C4-2B (cell line): ENCODE measurements around the gene GLB1L3.
A peak's percentile ranks its signal among the peaks of the same experiment; 100 is the strongest.

Experiments used
- H3K27ac ChIP-seq: fragments of 450-650 bp; 2 replicates; pipeline ENCODE4 v1.5.1; 2017
- CTCF ChIP-seq: fragments of 450-650 bp; conservative IDR thresholded peaks from 2 replicates; pipeline ENCODE4 v1.5.1; 2017; ENCODE audit warnings: mild to moderate bottlenecking
- ZFX ChIP-seq: fragments of 450-650 bp; IDR thresholded peaks from 2 replicates; pipeline ENCODE4 v1.6.1; 2017

GLB1L3 gene

GRCh38 chr11:134244593-134244992, 31.6 kb upstream of the GLB1L3 start:
- H3K27ac ChIP-seq: no peak overlapping the region

GRCh38 chr11:134245434-134245833, 30.7 kb upstream of the GLB1L3 start:
- H3K27ac ChIP-seq: no peak overlapping the region
- TF ChIP-seq CTCF (no peak), ZFX (no peak)

More at GRCh38 chr11:134244593-134244992, 31.6 kb upstream of the GLB1L3 start:
- TF ChIP-seq CTCF: peak; percentile 46
- no peak for TF ChIP-seq ZFX

GRCh38 chr11:134246100-134246499, 30.1 kb upstream of the GLB1L3 start:
- TF ChIP-seq ZFX (no peak), CTCF (no peak)
- no peak overlapping the region for H3K27ac ChIP-seq

- no peak for TF ChIP-seq ZFX
- TF ChIP-seq CTCF: no peak
Measured at GRCh38 chr11:134246678-134247077, 29.5 kb upstream of the GLB1L3 start.

GRCh38 chr11:134248910-134249480, 27.2 kb upstream of the GLB1L3 start:
- TF ChIP-seq CTCF: no peak
- TF ChIP-seq ZFX: no peak

More at GRCh38 chr11:134246678-134247077, 29.5 kb upstream of the GLB1L3 start:
- no peak overlapping the region for H3K27ac ChIP-seq

GRCh38 chr11:134250246-134250645, 25.9 kb upstream of the GLB1L3 start:
- TF ChIP-seq ZFX: no peak
- no peak for TF ChIP-seq CTCF

More at GRCh38 chr11:134248910-134249480, 27.2 kb upstream of the GLB1L3 start:
- no peak overlapping the region for H3K27ac ChIP-seq

GRCh38 chr11:134250675-134251074, 25.5 kb upstream of the GLB1L3 start:
- no peak for TF ChIP-seq CTCF
- no peak for TF ChIP-seq ZFX
- no peak overlapping the region for H3K27ac ChIP-seq

More at GRCh38 chr11:134250246-134250645, 25.9 kb upstream of the GLB1L3 start:
- no peak overlapping the region for H3K27ac ChIP-seq
